H9 (cell line): Measurements from ENCODE around the gene AZI2. TPM values are rescaled to one million over a fixed set of nuclear protein-coding genes. Genes with fewer than 3 reads are reported as not detected.

Experiments
- DNase-seq: peaks from one replicate; pipeline ENCODE4 v3.0.0-alpha.2; 2017
- H2AFZ ChIP-seq: one replicate; pipeline ENCODE4 v1.6.1; 2013; ENCODE audit warnings: mild to moderate bottlenecking, low read length, control low read depth, moderate library complexity
- H2AK5ac ChIP-seq: 2 replicates; pipeline ENCODE4 v1.6.1; 2013; ENCODE audit warnings: low read length, control low read depth, mixed read lengths; ENCODE audit not compliant: insufficient read length
- H2BK120ac ChIP-seq: one replicate; pipeline ENCODE4 v1.6.1; 2013; ENCODE audit warnings: low read depth, mild to moderate bottlenecking, low read length, control low read depth, inconsistent platforms; ENCODE audit not compliant: poor library complexity, severe bottlenecking
- H2BK12ac ChIP-seq: 2 replicates; pipeline ENCODE4 v1.6.1; 2013; ENCODE audit warnings: low read length, control low read depth, mixed read lengths, low read depth; ENCODE audit not compliant: insufficient read length
- H2BK15ac ChIP-seq: 2 replicates; pipeline ENCODE4 v1.6.1; 2013; ENCODE audit warnings: low read depth, low read length, control low read depth
- H2BK20ac ChIP-seq: one replicate; pipeline ENCODE4 v1.6.1; 2013; ENCODE audit warnings: low read depth, mild to moderate bottlenecking, low read length, control low read depth, inconsistent platforms; ENCODE audit not compliant: poor library complexity, severe bottlenecking
- H2BK5ac ChIP-seq: 2 replicates; pipeline ENCODE4 v1.6.1; 2013; ENCODE audit warnings: low read length, control low read depth, mixed read lengths; ENCODE audit not compliant: insufficient read length
- H3K14ac ChIP-seq: 2 replicates; pipeline ENCODE4 v1.6.1; 2013; ENCODE audit warnings: low read length, control low read depth; ENCODE audit not compliant: insufficient read depth
- H3K18ac ChIP-seq: 2 replicates; pipeline ENCODE4 v1.6.1; 2013; ENCODE audit warnings: low read depth, mild to moderate bottlenecking, mixed read lengths, low read length, control low read depth; ENCODE audit not compliant: insufficient read length
- H3K23ac ChIP-seq: 2 replicates; pipeline ENCODE4 v1.6.1; 2013; ENCODE audit warnings: low read length, control low read depth, mixed read lengths, low read depth; ENCODE audit not compliant: insufficient read length
- H3K23me2 ChIP-seq: 2 replicates; pipeline ENCODE4 v1.6.1; 2013; ENCODE audit warnings: low read depth, mild to moderate bottlenecking, mixed read lengths, low read length, control low read depth; ENCODE audit not compliant: insufficient read length, poor library complexity, severe bottlenecking
- H3K27ac ChIP-seq: 2 replicates; pipeline ENCODE4 v1.5.1; 2013; ENCODE audit warnings: low read length, control low read depth, mixed read lengths, low read depth; ENCODE audit not compliant: insufficient read length
- H3K27me3 ChIP-seq: 2 replicates; pipeline ENCODE4 v1.6.1; 2013; ENCODE audit warnings: low read length, control low read depth, inconsistent platforms; ENCODE audit not compliant: insufficient read depth
- H3K4ac ChIP-seq: 2 replicates; pipeline ENCODE4 v1.6.1; 2013; ENCODE audit warnings: low read depth, mild to moderate bottlenecking, control low read depth, inconsistent platforms, low read length, moderate library complexity
- H3K4me1 ChIP-seq: 2 replicates; pipeline ENCODE4 v1.6.1; 2013; ENCODE audit warnings: low read length, control low read depth, inconsistent platforms; ENCODE audit not compliant: insufficient read depth
- H3K4me2 ChIP-seq: 2 replicates; pipeline ENCODE4 v1.6.1; 2013; ENCODE audit warnings: low read length, control low read depth, mixed read lengths; ENCODE audit not compliant: insufficient read length, insufficient read depth
- H3K56ac ChIP-seq: 2 replicates; pipeline ENCODE4 v1.6.1; 2013; ENCODE audit warnings: low read depth, mild to moderate bottlenecking, mixed read lengths, low read length, control low read depth; ENCODE audit not compliant: insufficient read length
- H3K79me1 ChIP-seq: 2 replicates; pipeline ENCODE4 v1.6.1; 2013; ENCODE audit warnings: low read depth, mild to moderate bottlenecking, moderate library complexity, low read length, control low read depth, inconsistent platforms; ENCODE audit not compliant: insufficient read depth, poor library complexity, severe bottlenecking
- H3K79me2 ChIP-seq: 2 replicates; pipeline ENCODE4 v1.6.1; 2013; ENCODE audit warnings: low read length, control low read depth, inconsistent platforms; ENCODE audit not compliant: insufficient read depth
- H3K9ac ChIP-seq: 2 replicates; pipeline ENCODE4 v1.6.1; 2013; ENCODE audit warnings: low read length, control low read depth, mixed read lengths; ENCODE audit not compliant: insufficient read length; ENCODE audit errors: extremely low read depth
- H3K9me3 ChIP-seq: one replicate; pipeline ENCODE4 v1.6.1; 2013; ENCODE audit warnings: low read depth, low read length, inconsistent platforms; ENCODE audit not compliant: control insufficient read depth
- H3T11ph ChIP-seq: one replicate; pipeline ENCODE4 v1.6.1; 2013; ENCODE audit warnings: mild to moderate bottlenecking, low read length, control low read depth, inconsistent platforms
- H4K20me1 ChIP-seq: one replicate; pipeline ENCODE4 v1.6.1; 2013; ENCODE audit not compliant: control insufficient read depth, insufficient read length, insufficient read depth
- H4K5ac ChIP-seq: 2 replicates; pipeline ENCODE4 v1.6.1; 2013; ENCODE audit warnings: low read depth, mild to moderate bottlenecking, mixed read lengths, low read length, control low read depth; ENCODE audit not compliant: insufficient read length
- H4K8ac ChIP-seq: replicated peaks from 2 replicates; pipeline ENCODE4 v1.6.1; 2013; ENCODE audit warnings: low read length, control low read depth, mixed read lengths, low read depth; ENCODE audit not compliant: insufficient read length
- H4K91ac ChIP-seq: 2 replicates; pipeline ENCODE4 v1.6.1; 2013; ENCODE audit warnings: low read depth, mild to moderate bottlenecking, moderate library complexity, mixed read lengths, low read length, control low read depth; ENCODE audit not compliant: insufficient read length
- H3K27ac Mint-ChIP-seq, 3 experiments: 2 replicates in 2 of 3; 3 replicates in 1 of 3; pipeline ENCODE4 v1.8.0; 2020 to 2021; ENCODE audit warnings: mixed read lengths in 3 of 3, mild to moderate bottlenecking in 1 of 3, moderate library complexity in 1 of 3
- H3K27me3 Mint-ChIP-seq: 2 replicates; pipeline ENCODE4 v1.8.0; 2021; ENCODE audit warnings: low read depth, mild to moderate bottlenecking, moderate library complexity, mixed read lengths
- H3K36me3 Mint-ChIP-seq, 3 experiments: 2 replicates in 2 of 3; 3 replicates in 1 of 3; pipeline ENCODE4 v1.8.0; 2020 to 2021; ENCODE audit warnings: low read depth in 3 of 3, mixed read lengths in 3 of 3; ENCODE audit not compliant: insufficient read depth in 1 of 3
- H3K4me1 Mint-ChIP-seq, 2 experiments: 2 replicates each; pipeline ENCODE4 v1.8.0; 2020; ENCODE audit warnings: mixed read lengths in 2 of 2
- H3K4me3 Mint-ChIP-seq, 2 experiments: 2 replicates in 1 of 2; 3 replicates in 1 of 2; pipeline ENCODE4 v1.8.0; 2020 to 2021; ENCODE audit warnings: mild to moderate bottlenecking in 2 of 2, mixed read lengths in 2 of 2, moderate library complexity in 1 of 2
- H3K9me3 Mint-ChIP-seq, 2 experiments: 2 replicates in 1 of 2; 3 replicates in 1 of 2; pipeline ENCODE4 v1.8.0; 2020; ENCODE audit warnings: mild to moderate bottlenecking in 2 of 2, mixed read lengths in 2 of 2, moderate library complexity in 1 of 2
- WGBS: extraction: QIAGEN DNeasy Blood & Tissue Kit; methylation state at CpG from one replicate; pipeline ENCODE4 v1.1.7; 2013; ENCODE audit warnings: missing lambda C conversion rate, low lambda C conversion rate, mixed read lengths; ENCODE audit not compliant: insufficient read length; ENCODE audit errors: extremely low coverage; 5-methylcytosine and 5-hydroxymethylcytosine counted together
- total RNA-seq: library from RNA; stranded (reverse); gene quantifications from 2 replicates; pipeline ENCODE4 v1.2.1, GENCODE V29; 2021
- TF ChIP-seq, protein P1 (sequence below): fragments of 200-600 bp; sonication (generic); conservative IDR thresholded peaks from 3 replicates; pipeline ENCODE4 v1.8.0; 2021; ENCODE audit warnings: antibody characterized with exemption, mild to moderate bottlenecking

Gene AZI2
- total RNA-seq, 1 experiment from 2014 or later, result 36.7 TPM

DNA sequence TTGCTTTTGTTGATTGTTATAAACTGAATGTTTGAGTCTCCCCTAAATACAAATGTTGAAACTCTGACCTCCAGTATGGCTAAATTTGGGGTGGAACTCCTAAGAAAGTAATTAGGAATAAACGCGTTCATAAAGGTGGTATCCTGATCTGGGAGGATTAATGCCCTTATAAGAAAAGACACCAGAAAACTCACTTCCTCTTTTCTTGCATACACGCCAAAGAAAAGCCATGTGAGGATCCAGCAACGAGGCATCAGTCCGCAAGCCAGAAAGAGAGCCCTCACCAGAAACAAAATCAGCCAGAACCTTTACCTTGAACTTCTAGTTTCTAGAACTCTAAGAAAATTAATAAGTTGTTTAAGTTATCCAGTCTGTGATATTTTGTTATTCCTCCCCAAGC, 37.4 kb upstream of the AZI2 start:
- no peak overlapping the region for H2BK15ac ChIP-seq
- no peak overlapping the region for H2BK12ac ChIP-seq
- H3K27ac Mint-ChIP-seq, result no peak overlapping the region
- no peaks in the 10 kb centered on the region; a peak in 1 of 5 replicates for H3K9me3 Mint-ChIP-seq
- no CpG with 5 or more reads among the region's 5 CpGs for WGBS
- no peak overlapping the region for H3K4me2 ChIP-seq
- H3K4me3 Mint-ChIP-seq, result no peak overlapping the region
- H3K79me1 ChIP-seq, result no peaks in the 10 kb centered on the region
- no peak overlapping the region for H4K8ac ChIP-seq
- no peaks in the 10 kb centered on the region for H3K9me3 ChIP-seq
- no peak overlapping the region for H3K23ac ChIP-seq
- no peak overlapping the region for H3K18ac ChIP-seq
- H3K9ac ChIP-seq, result no peak overlapping the region
- TF ChIP-seq, protein P1, sequence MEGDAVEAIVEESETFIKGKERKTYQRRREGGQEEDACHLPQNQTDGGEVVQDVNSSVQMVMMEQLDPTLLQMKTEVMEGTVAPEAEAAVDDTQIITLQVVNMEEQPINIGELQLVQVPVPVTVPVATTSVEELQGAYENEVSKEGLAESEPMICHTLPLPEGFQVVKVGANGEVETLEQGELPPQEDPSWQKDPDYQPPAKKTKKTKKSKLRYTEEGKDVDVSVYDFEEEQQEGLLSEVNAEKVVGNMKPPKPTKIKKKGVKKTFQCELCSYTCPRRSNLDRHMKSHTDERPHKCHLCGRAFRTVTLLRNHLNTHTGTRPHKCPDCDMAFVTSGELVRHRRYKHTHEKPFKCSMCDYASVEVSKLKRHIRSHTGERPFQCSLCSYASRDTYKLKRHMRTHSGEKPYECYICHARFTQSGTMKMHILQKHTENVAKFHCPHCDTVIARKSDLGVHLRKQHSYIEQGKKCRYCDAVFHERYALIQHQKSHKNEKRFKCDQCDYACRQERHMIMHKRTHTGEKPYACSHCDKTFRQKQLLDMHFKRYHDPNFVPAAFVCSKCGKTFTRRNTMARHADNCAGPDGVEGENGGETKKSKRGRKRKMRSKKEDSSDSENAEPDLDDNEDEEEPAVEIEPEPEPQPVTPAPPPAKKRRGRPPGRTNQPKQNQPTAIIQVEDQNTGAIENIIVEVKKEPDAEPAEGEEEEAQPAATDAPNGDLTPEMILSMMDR, result no peak
- no peaks in the 10 kb centered on the region for H3K23me2 ChIP-seq
- no peak overlapping the region for H2BK20ac ChIP-seq
- no peak overlapping the region for H3K4ac ChIP-seq
- H2AK5ac ChIP-seq, result no peak overlapping the region
- H2BK5ac ChIP-seq, result no peak overlapping the region
- no peak overlapping the region for H4K5ac ChIP-seq
- no peak for DNase-seq
- no peaks in the 10 kb centered on the region; the same call in 1 of the 2 replicates for H3K27me3 Mint-ChIP-seq
- no peak overlapping the region for H3K27ac ChIP-seq
- no peaks in the 10 kb centered on the region for H4K20me1 ChIP-seq
- no peak overlapping the region for H2BK120ac ChIP-seq
- H3K56ac ChIP-seq, result no peak overlapping the region
- no peaks in the 10 kb centered on the region for H3K36me3 Mint-ChIP-seq
- H3K4me1 Mint-ChIP-seq, result no peaks in the 10 kb centered on the region
- no peaks in the 10 kb centered on the region for H3K4me1 ChIP-seq
- H3K14ac ChIP-seq, result no peak overlapping the region
- no peaks in the 10 kb centered on the region for H3K27me3 ChIP-seq
- H3T11ph ChIP-seq, result no peak overlapping the region
- H3K79me2 ChIP-seq, result no peaks in the 10 kb centered on the region
- no peak overlapping the region for H2AFZ ChIP-seq
- no peak overlapping the region for H4K91ac ChIP-seq
